A549 (cell line): ENCODE results near the gene PHYHIPL.

Source experiments
- CHD4 ChIP-seq: fragments of 200-600 bp; sonication (generic); IDR thresholded peaks from 2 replicates; pipeline ENCODE4 v1.6.1; 2016; ENCODE audit warnings: antibody characterized with exemption, mild to moderate bottlenecking, borderline replicate concordance
- CTCF ChIP-seq: fragments of >200 bp; sonication (Bioruptor Twin); formaldehyde crosslinking; IDR thresholded peaks from 3 replicates; pipeline ENCODE4 v1.5.1; 2016
- EHMT2 ChIP-seq: fragments of 200-600 bp; sonication (generic); IDR thresholded peaks from 2 replicates; pipeline ENCODE4 v1.6.1; 2016; ENCODE audit warnings: antibody characterized with exemption, low read depth, mild to moderate bottlenecking, moderate library complexity
- ELK1 ChIP-seq: fragments of 150-350 bp; IDR thresholded peaks from 2 replicates; pipeline ENCODE4 v1.6.1; 2014; ENCODE audit warnings: low read depth, mild to moderate bottlenecking, low read length
- EP300 ChIP-seq, 2 experiments: fragments of >200 bp; sonication (Bioruptor Twin); formaldehyde crosslinking; IDR thresholded peaks; 2 replicates in 1 of 2; 3 replicates in 1 of 2; pipeline ENCODE4 v1.6.1; 2016 to 2017
- JUNB ChIP-seq: fragments of >200 bp; sonication (Bioruptor Twin); formaldehyde crosslinking; IDR thresholded peaks from 2 replicates; pipeline ENCODE4 v1.6.1; 2016
- POLR2A ChIP-seq: IDR thresholded peaks from 2 replicates; pipeline ENCODE4 v1.6.1; 2012; ENCODE audit warnings: mild to moderate bottlenecking, low read length
- RARB ChIP-seq: fragments of 250-450 bp; sonication (Bioruptor Pico); IDR thresholded peaks from 2 replicates; pipeline ENCODE4 v1.8.0; 2021; ENCODE audit warnings: mild to moderate bottlenecking, moderate library complexity
- RFX5 ChIP-seq: fragments of 450-650 bp; IDR thresholded peaks from 2 replicates; pipeline ENCODE4 v1.7.1; 2014; ENCODE audit warnings: antibody characterized with exemption, mild to moderate bottlenecking, moderate library complexity
- SMC3 ChIP-seq: fragments of >200 bp; sonication (Bioruptor Twin); formaldehyde crosslinking; IDR thresholded peaks from 3 replicates; pipeline ENCODE4 v1.6.1; 2018; ENCODE audit warnings: inconsistent platforms

GRCh38 chr10:59181668-59182067, 5.2 kb downstream of the PHYHIPL start:
- peak; percentile 84 for TF ChIP-seq CTCF
- TF ChIP-seq CHD4: no peak
- no peak for TF ChIP-seq JUNB
- TF ChIP-seq EP300 (IDR thresholded peaks at IDR 0.05): no peak
- TF ChIP-seq POLR2A: no peak
- TF ChIP-seq RFX5: no peak
- TF ChIP-seq EHMT2: no peak
- no peak for TF ChIP-seq ELK1
- TF ChIP-seq RARB (CRISPR knock-in tag): no peak
- TF ChIP-seq SMC3: peak; percentile 94
